HG03045 (cell line): ENCODE measurements around the gene SLC39A7.

Experiments used
- ATAC-seq: cut with Tn5 transposase; IDR thresholded peaks from one replicate; pipeline ENCODE4 v1.9.1; 2021; ENCODE audit warnings: mild to moderate bottlenecking, moderate library complexity; ENCODE audit not compliant: unreplicated experiment

Gene SLC39A7

GRCh38 chr6:33169291-33170175, 31.1 kb upstream of the SLC39A7 start:
- ATAC-seq: no peak

GRCh38 chr6:33170176-33171015, 30.3 kb upstream of the SLC39A7 start:
- no peak for ATAC-seq

- no peak for ATAC-seq
These were observed 29.4 kb upstream of the SLC39A7 start for GRCh38 chr6:33171016-33171879.

- ATAC-seq: no peak
These were observed 28.6 kb upstream of the SLC39A7 start for GRCh38 chr6:33171880-33172687.

GRCh38 chr6:33172688-33173534, 27.8 kb upstream of the SLC39A7 start:
- no peak for ATAC-seq

- no peak for ATAC-seq
These were observed 27.0 kb upstream of the SLC39A7 start for GRCh38 chr6:33173535-33174180.

- ATAC-seq: no peak
These were observed 25.9 kb upstream of the SLC39A7 start for GRCh38 chr6:33174784-33175183.

- ATAC-seq: no peak
These were observed 25.1 kb upstream of the SLC39A7 start for GRCh38 chr6:33175436-33176069.

- no peak for ATAC-seq
These were observed 23.8 kb upstream of the SLC39A7 start for GRCh38 chr6:33176906-33177305.

GRCh38 chr6:33177552-33178446, 22.9 kb upstream of the SLC39A7 start:
- no peak for ATAC-seq

- no peak for ATAC-seq
These were observed 21.8 kb upstream of the SLC39A7 start for GRCh38 chr6:33178755-33179475.

- no peak for ATAC-seq
These were observed 19.5 kb upstream of the SLC39A7 start for GRCh38 chr6:33181141-33181540.

GRCh38 chr6:33183071-33183683, 17.5 kb upstream of the SLC39A7 start:
- no peak for ATAC-seq

GRCh38 chr6:33185190-33185589, 15.5 kb upstream of the SLC39A7 start:
- no peak for ATAC-seq

GRCh38 chr6:33185654-33186187, 14.9 kb upstream of the SLC39A7 start:
- ATAC-seq: no peak

- no peak for ATAC-seq
These were observed 12.9 kb upstream of the SLC39A7 start for GRCh38 chr6:33187809-33188208.
